ENCODE measurements around the gene PI4K2A.
"Not testable (repeated sequence)": the region's sequence is repeated elsewhere in the genome, so short reads cannot be mapped to it uniquely, and the experiment has no call there.

Gene PI4K2A

GRCh38 chr10:97690133-97690532 is 49.7 kb downstream of the PI4K2A start:
- H3K27ac ChIP-seq, result peak overlapping the region; percentile 96
- ChIA-PET POLR2A (ENCODE audit: low non-redundant PET) (interaction anchor here (0.6 to 1.6 kb wide), 4 partner anchors 24 to 46 kb away, joined by 3 to 8 read pairs (median 4); partner anchors contain the start of genes MARVELD1 and ZFYVE27), CTCF (interaction anchor here (1.0 kb wide), 1 partner anchor 11 kb away, joined by 6 read pairs; no protein-coding TSS in a partner anchor)
- no peak for DNase-seq (ENCODE audit: low spot score)
- no peak for TF ChIP-seq CTCF (conservative IDR thresholded peaks at IDR 0.05; ENCODE audit: low read depth)

- POLR2A ChIA-PET (ENCODE audit: low non-redundant PET); DNase-seq (ENCODE audit: low spot score); H3K27ac ChIP-seq: not testable (repeated sequence)
- CTCF ChIA-PET, result interaction anchor here (0.5 to 0.9 kb wide), 3 partner anchors 11 to 28 kb away, joined by 3 to 4 read pairs (median 3); no protein-coding TSS in a partner anchor
Measured at GRCh38 chr10:97698072-97698655, 57.7 kb downstream of the PI4K2A start.

- peak overlapping the region; percentile 58 for H3K27ac ChIP-seq
- ChIA-PET CTCF (interaction anchor here (0.5 to 3.3 kb wide), 21 partner anchors 8 to 348 kb away, joined by 3 to 51 read pairs (median 4); partner anchors contain the start of genes AVPI1, MARVELD1 and ZFYVE27), POLR2A (ENCODE audit: low non-redundant PET) (interaction anchor here (1.2 to 1.3 kb wide), 2 partner anchors 13 to 15 kb away, joined by 3 to 5 read pairs; partner anchors contain the start of gene AVPI1)
- peak; percentile 88 for TF ChIP-seq CTCF (conservative IDR thresholded peaks at IDR 0.05; ENCODE audit: low read depth)
- DNase-seq (ENCODE audit: low spot score), result peak; percentile 78
Measured at GRCh38 chr10:97701438-97702069, 61.1 kb downstream of the PI4K2A start.

GRCh38 chr10:97703398-97704067 is 63.1 kb downstream of the PI4K2A start:
- no peak overlapping the region for H3K27ac ChIP-seq

GRCh38 chr10:97704341-97704740 is 63.9 kb downstream of the PI4K2A start:
- ChIA-PET CTCF (interaction anchor here (0.7 to 3.3 kb wide), 3 partner anchors 28 to 74 kb away, joined by 3 to 51 read pairs (median 5); no protein-coding TSS in a partner anchor), POLR2A (ENCODE audit: low non-redundant PET) (interaction anchor here (0.6 kb wide), 1 partner anchor 21 kb away, joined by 4 read pairs; no protein-coding TSS in a partner anchor)
- H3K27ac ChIP-seq, result no peak overlapping the region
- DNase-seq (ENCODE audit: low spot score), result no peak
- no peak for TF ChIP-seq CTCF (conservative IDR thresholded peaks at IDR 0.05; ENCODE audit: low read depth)

More at GRCh38 chr10:97703398-97704067, 63.1 kb downstream of the PI4K2A start:
- ChIA-PET POLR2A (ENCODE audit: low non-redundant PET) (interaction anchor here (0.7 kb wide), 1 partner anchor 16 kb away, joined by 3 read pairs; no protein-coding TSS in a partner anchor), CTCF (interaction anchor here (0.7 to 3.3 kb wide), 3 partner anchors 27 to 75 kb away, joined by 3 to 51 read pairs (median 5); no protein-coding TSS in a partner anchor)
- DNase-seq (ENCODE audit: low spot score), result no peak
- TF ChIP-seq CTCF (conservative IDR thresholded peaks at IDR 0.05; ENCODE audit: low read depth), result no peak

- CTCF ChIA-PET, result no interaction called here
- TF ChIP-seq CTCF (conservative IDR thresholded peaks at IDR 0.05; ENCODE audit: low read depth), result no peak
- no peak for DNase-seq (ENCODE audit: low spot score)
- POLR2A ChIA-PET (ENCODE audit: low non-redundant PET), result interaction anchor here (0.6 to 0.7 kb wide), 2 partner anchors 22 to 45 kb away, joined by 4 to 6 read pairs; no protein-coding TSS in a partner anchor
- no peak overlapping the region for H3K27ac ChIP-seq
Measured at GRCh38 chr10:97705006-97705670, 64.7 kb downstream of the PI4K2A start.

All from RWPE1 (cell line).